D721Med (cell line): ENCODE data around the gene SRGAP3.

Source experiments
- DNase-seq: peaks from one replicate; pipeline ENCODE4 v3.0.0; 2011; ENCODE audit warnings: low spot score; ENCODE audit not compliant: insufficient read length
- FAIRE-seq: peaks from 2 replicates; lab custom pipeline; 2011; peaks lifted over from hg19 to GRCh38; lab: Jason Lieb, UNC
- TF ChIP-seq, protein P1 (sequence below): IDR thresholded peaks from 2 replicates; pipeline ENCODE4 v1.5.1; 2012; ENCODE audit warnings: mild to moderate bottlenecking, control low read depth; ENCODE audit not compliant: insufficient read depth; ENCODE audit errors: missing control alignments

The SRGAP3 gene

DNA sequence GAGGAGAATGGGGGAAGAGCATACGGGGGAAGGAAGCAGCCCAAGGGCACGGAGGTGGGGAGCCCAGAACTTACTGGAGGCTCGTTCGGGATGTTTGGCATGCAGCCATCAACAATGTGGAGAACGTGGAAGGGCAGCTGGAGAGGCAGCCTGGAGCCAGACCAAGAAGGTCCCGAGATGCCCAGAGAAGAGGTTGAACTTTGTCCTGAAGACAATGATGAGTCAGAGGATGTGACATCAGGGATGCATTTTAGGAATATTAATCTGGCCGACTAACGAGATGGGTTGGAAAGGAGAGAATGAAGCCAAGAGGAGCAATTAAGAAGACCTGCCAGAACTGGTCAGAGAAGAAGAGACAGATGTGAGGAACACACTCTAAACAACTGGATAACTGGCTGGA, 98.2 kb downstream of the SRGAP3 start:
- FAIRE-seq (no peak), DNase-seq (no peak)
- TF ChIP-seq, protein P1, sequence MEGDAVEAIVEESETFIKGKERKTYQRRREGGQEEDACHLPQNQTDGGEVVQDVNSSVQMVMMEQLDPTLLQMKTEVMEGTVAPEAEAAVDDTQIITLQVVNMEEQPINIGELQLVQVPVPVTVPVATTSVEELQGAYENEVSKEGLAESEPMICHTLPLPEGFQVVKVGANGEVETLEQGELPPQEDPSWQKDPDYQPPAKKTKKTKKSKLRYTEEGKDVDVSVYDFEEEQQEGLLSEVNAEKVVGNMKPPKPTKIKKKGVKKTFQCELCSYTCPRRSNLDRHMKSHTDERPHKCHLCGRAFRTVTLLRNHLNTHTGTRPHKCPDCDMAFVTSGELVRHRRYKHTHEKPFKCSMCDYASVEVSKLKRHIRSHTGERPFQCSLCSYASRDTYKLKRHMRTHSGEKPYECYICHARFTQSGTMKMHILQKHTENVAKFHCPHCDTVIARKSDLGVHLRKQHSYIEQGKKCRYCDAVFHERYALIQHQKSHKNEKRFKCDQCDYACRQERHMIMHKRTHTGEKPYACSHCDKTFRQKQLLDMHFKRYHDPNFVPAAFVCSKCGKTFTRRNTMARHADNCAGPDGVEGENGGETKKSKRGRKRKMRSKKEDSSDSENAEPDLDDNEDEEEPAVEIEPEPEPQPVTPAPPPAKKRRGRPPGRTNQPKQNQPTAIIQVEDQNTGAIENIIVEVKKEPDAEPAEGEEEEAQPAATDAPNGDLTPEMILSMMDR: no peak

DNA sequence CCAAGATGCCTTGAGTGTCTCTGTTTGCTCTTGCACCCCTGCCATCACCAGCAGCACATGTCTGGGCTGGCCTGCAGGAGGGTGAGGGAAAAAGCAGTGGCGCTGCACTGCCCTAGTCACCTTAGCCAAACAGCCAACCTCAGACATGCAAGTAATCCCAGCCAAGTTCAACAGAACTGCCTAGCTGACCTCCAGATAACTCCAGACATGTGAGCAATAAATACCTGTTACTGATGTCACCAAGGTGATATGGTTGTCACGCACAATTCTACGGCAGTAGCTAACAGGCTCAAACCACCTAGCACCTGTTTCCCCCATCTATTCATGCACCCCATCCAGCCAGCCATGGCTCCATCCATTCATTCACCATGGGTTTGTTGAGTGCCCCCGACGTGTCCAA, 99.9 kb downstream of the SRGAP3 start:
- FAIRE-seq (no peak), DNase-seq (no peak)
- TF ChIP-seq, protein P1: no peak

DNA sequence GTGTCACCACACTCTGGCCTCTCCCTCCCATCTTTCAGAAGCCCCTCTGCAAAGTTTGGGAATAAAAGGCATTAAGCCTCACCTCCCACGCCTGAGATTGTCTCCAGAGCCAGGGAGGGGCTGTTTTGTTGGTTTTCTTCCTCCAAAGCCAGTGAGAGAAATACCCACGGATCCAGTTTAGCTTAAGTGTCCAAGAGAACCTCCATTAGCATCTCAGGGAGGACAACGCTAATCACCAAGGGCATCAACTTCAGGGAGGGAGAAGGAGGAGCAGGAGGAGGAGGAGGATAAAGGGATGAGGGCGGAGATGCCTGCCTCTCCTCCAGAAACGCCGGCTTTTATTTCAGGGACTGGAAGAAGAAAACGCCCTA, 101.6 kb downstream of the SRGAP3 start:
- FAIRE-seq: no peak
- TF ChIP-seq, protein P1: no peak
- no peak for DNase-seq

DNA sequence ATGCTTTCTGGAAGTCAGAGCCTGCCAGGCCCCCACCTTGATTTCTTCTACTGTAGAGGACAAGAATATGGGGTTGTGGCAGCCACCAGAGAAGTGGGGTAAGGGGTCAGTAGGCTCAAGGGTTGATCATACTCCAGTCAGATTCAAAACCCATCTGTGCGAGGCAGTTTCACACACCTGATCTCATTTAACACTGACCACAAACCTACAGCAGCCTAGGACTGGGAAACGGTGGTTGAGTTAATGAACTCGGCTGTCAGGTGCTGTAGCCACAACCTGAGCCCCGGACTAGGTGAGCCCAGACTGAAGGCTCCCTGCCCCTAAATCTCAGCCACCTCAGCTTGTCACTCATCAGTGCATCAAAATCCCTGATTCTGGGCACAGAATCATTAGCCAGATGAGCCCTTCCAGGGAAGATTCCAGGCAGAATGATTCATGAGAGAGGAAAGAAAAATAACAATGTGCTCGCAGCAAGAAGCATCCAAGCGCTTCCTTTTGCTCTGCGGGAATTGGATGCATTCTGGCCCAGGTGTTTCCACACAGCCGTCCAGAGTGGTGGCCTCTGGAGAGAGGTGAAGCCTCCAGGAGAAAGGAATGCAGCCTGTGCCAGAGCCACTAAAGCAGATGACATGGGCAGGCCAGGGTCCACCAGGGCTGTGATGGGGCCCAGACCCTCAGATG, 102.1 kb downstream of the SRGAP3 start:
- no peak for FAIRE-seq
- no peak for DNase-seq
- TF ChIP-seq, protein P1: no peak

DNA sequence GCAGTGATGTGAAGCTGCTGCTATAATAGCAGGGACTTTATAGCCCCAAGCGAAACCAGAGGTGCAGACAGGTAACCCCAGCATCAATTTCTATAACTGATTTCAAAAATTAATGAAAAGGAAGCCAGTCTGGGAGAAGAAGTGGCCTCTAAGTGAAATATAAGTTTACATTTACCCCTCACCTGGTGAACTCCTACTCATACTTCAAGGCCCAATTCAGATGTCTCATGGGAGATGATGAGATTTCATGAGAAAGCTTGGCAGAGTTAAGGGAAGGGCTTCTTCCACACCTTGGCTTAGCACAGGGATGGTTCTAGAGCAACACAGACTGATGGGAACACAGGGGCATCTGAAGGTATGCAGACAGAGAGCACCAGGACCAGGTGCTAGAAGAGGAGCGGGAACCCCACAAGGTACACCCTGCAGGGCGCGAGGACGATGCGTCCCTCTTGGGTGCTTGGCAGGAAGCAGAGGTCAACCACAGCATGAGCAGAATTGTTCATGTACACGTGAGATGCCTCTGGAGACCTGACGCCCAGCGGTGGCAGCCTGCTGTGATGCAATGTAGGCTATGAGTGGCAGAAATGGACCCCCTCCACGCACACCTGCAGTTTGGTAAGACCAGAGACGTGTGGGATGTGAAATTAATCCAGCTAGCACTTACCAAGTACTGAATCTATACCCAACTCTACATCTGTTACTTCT, 102.9 kb downstream of the SRGAP3 start:
- no peak for FAIRE-seq
- TF ChIP-seq, protein P1: no peak
- no peak for DNase-seq

DNA sequence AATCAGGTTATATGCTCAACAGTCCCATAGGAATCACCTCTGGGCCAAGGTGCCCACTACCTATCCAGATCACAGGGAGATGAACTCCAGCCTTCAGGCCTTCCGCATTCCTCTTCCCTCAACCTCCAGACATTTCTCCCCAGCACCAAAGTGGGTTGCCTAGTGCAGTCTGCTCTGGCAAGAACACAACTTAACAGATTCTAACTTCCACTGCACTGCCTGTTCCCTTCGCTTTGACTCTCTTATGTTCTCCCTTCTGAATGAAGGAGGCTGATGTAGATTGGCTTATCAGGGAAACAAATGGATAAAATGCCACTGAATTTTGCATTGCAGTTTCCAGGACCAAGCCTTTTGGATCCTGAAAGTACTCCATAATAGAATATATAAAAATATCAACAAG, 106.3 kb downstream of the SRGAP3 start:
- DNase-seq (no peak), FAIRE-seq (no peak)
- TF ChIP-seq, protein P1: no peak

DNA sequence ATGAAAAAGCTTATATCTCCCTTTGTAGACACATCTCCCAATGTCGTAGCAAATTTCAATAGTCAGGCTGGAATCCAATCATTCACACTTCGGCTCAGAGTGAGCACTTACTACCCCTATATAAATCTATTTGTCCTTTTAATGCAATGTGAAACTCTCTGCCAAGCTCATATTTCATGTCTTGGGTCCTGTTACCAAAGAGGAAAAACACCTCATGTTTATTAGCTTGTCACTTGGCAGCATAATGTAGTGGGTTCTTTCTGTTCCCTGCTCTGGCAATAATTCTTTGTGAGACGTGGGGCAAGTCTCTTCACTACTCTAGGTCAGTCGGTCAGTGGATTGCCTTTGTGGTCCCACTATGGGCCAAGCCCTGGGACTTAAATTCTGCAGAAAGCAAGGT, 107.1 kb downstream of the SRGAP3 start:
- TF ChIP-seq, protein P1: no peak
- FAIRE-seq (no peak), DNase-seq (no peak)
